ENCODE measurements around the gene SERF1B.
"Not testable (repeated sequence)": the region's sequence is repeated elsewhere in the genome, so short reads cannot be mapped to it uniquely, and the experiment has no call there.

SERF1B gene

DNA sequence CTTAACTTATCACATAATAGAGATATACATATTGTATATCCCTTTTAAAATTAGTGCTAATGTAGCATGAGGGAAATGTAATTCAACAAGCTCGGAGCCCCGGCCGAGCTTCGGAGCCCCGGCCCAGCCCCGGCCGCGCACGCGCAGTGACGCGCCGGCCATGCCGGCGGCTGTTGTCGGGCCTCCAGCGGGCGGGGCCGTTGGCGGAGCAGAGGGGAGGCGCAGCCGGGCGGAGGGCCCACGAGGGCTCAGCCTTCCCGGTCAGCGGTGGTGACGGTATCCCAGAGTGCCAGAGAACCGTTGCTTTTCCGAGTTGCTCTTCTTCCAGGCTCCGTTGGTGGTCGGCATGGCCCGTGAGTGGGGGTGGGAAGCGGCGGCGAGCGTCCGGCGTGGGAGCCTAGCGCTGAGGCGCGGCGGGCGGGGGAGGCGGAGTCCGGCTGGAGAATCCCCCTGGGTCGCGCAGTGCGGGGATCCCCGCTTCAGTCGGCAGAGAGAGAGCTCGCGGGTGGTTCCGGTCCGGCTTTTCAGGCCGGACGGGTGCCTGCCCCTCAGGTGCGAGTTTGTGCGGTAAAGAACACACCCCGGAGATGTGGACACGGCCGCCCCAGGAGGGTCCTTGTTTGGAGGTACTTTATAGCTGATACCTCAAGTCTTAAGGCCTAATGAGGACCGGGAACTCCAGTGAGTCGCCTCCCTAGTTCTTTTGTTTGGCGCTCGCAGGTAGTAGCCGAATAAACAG is at the start of gene SERF1B:
SERF1B (plus strand) TSS at position 146 of the 739 bp plus-strand sequence; CDS start at position 347, 201 bp downstream.
- not testable (repeated sequence) for DNase-seq (ENCODE audit: low spot score)

GRCh38 chr5:69991713-69992112 is 33.3 kb upstream of the SERF1B start:
- DNase-seq (ENCODE audit: low spot score), result not testable (repeated sequence)

DNA sequence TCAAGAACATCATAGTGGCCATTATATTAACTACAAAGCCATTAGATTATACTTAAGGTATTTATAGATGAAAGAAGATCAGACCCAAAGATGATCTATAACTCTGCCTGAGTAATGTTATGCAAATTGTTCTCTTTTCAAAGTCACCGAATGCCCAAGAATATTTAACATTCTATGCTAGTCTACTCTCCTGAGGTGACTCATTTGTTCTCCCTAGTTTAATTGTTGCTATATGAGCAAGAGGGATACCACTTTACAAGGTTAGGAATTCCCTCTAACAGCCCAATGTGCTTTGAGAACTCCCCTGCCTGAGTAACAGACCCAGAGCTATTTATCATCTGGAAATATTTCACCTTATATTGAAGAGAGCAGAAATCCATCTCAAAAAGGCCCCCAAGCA is 29.5 kb upstream of the SERF1B start:
- not testable (repeated sequence) for DNase-seq (ENCODE audit: low spot score)

GRCh38 chr5:70020660-70021059 is 4.4 kb upstream of the SERF1B start:
- not testable (repeated sequence) for DNase-seq (ENCODE audit: low spot score)

- DNase-seq (ENCODE audit: low spot score), result not testable (repeated sequence)
These were observed 744 bp downstream of the SERF1B start for GRCh38 chr5:70025845-70026145.

DNA sequence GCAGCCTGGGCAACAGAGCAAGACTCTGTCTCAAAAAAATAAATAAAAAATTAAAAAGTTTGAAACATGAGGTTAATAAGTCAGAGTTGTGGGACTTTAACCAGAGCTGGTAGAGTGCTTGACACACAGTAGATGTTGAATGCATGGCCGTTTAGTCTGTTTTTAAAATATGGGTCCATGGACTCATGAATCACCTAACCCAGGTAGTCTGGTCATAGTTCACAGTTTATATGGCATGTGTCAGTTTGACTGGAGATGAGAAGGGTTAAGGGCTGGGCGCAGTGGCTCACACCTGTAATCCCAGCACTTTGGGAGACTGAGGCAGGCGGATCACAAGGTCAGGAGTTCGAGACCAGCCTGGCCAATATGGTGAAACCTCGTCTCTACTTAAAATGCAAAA is 6.2 kb downstream of the SERF1B start:
- DNase-seq (ENCODE audit: low spot score), result not testable (repeated sequence)

DNA sequence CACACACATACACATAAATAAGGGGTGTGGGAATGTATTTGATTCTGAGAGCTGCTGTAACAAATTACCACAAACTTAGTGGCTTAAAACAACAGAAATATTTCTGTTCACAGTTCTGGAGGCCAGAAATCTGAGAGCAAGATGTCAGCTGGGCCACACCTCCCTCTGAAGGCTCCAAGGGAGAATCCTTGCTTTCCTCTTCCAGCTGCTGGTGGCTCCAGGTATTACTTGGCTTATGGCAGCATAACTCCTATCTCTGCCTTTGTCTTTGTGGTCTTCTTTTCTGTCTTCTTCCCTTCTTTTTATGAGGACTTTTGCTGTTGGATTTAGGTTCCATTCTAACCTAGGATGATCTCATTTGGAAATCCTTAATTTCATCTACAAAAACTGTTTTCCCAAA is 16.4 kb downstream of the SERF1B start:
- DNase-seq (ENCODE audit: low spot score), result not testable (repeated sequence)

DNA sequence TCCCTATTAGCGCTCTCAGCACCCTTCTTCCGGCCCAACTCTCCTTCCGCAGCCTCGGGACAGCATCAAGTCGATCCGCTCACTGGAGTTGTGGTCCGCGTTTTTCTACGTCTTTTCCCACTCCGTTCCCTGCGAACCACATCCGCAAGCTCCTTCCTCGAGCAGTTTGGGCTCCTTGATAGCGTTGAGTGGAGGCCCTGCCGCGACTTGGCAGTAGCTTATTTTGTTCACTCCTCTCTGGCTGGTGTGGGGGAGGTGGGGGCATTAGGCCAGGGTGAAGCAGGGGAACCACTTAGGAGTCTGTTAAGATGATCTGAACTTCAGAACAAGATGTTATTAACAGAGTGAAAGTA is 24.7 kb downstream of the SERF1B start:
- DNase-seq (ENCODE audit: low spot score), result not testable (repeated sequence)

DNA sequence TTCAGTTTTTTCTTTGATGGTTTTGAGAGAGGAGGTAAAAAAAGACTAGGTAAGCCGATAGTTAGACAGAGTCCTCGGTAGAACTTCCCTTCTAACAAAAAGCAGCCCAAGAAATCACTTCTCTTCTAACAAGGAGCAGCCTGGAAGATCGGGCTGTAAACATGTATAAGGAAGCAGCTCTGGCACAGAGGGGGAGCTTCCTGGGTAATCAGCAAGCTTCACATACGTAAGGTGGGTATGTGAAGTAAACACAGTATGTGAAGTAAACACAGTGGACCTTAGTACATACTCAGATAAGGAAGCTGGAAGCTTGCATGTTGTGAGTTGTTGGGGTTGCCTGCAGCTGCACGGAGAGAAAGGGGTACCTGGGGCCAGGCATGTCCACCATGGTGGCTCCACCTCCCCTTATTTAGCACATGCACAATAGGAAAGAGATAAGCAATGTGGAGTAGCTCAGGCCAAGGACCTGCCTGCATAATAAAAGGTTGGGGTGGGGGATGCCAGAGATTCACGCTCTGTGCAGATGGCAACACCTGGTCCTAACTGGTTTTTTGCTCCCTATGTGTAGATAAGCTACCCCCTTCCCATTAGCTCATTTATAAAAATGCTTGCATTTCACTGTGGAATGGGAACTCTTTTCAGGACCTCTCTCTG is 31.4 kb downstream of the SERF1B start:
- not testable (repeated sequence) for DNase-seq (ENCODE audit: low spot score)

DNA sequence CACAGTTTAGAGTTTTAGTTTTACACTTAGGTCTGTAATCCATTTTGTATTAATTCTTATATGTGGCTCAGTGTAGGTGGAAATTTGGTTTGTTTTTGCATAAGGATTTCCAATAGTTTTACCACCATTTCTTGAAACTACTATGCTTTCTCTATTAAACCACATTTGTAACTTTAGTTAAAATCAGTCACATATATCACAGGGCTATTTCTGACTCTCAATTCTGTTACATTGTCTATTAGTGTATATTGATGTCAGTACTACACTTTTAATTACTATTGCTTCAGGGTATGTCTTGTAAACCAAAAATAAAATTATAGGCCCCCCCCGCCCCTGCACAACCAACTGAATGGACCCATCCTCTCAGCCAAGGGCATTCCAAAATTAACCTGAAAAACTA is 32.1 kb downstream of the SERF1B start:
- not testable (repeated sequence) for DNase-seq (ENCODE audit: low spot score)

GRCh38 chr5:70077632-70078031 is 52.6 kb downstream of the SERF1B start:
- DNase-seq (ENCODE audit: low spot score), result not testable (repeated sequence)

DNA sequence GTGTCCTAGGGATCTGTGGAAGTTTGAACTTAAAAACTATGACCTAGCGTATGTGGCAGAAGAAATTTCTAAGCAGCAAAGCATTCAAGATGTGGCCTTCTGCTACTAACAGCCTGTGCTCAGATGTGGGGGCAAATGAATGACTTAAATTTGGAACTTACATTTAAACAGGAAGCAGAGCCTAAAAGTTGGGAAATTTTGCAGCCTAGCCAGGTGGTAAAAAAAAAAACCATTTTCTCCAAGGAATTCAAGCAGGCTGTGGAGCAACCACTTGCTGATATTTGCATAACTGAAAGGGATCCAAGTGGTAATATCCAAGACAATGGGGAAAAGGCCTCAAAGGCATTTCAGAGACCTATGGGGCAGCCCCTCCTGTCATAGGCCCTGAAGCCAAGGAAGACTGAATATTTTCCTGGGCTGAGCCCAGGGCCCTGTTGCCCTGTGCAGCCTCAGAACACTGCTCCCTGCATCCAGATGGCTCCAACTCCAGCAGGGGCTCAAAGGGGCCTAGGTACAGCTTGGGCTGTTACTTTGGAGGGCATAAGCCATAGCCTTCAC is 63.9 kb downstream of the SERF1B start:
- DNase-seq (ENCODE audit: low spot score), result not testable (repeated sequence)

GRCh38 chr5:70091776-70092175 is 66.7 kb downstream of the SERF1B start:
- not testable (repeated sequence) for DNase-seq (ENCODE audit: low spot score)

Measured in cerebellar cortex (tissue), 1 donor.